Measurements from ENCODE around the gene EFNA3. TPM values are rescaled to one million over a fixed set of nuclear protein-coding genes. Genes with fewer than 3 reads are reported as not detected.

Gene EFNA3
- total and polyA plus RNA-seq, 9 of the 15 experiments (the other 6 are each of a cell fraction or from before 2014, with no cell fraction given) = 0.59 to 7.9 (median 4.7) TPM

DNA sequence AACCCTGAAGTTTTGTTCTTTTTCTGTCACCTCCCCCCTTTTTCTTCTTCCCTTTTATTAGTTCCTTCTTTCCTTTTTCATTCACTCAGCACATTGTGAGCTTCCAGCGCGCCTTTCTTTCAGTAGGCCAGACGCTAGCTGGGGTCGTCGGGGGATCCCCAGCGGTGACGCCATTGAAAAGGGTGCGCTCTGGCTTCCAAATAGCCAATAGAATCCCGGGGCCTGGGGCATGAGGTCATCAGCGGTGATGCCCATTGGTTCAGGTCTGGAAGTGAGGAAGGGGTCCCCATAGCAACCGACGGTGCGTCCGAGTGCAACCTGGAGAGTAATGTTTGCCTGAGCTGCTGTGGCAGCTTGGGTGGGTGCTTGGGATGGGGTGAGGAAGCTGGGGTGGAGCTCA, 6.9 kb upstream of the EFNA3 start:
- Histone ChIP-seq H3K27me3 (ENCODE audit: control insufficient read depth in 2 of 2, insufficient read depth in 2 of 2, low read length in 2 of 2) (no peaks in the 10 kb centered on the region), H3K9me1 (ENCODE audit: control insufficient read depth, insufficient read depth, low read length) (no peaks in the 10 kb centered on the region), H2AFZ (ENCODE audit: low read depth, low read length) (peak overlapping the region; percentile 87), H3K36me3 (ENCODE audit: control insufficient read depth, insufficient read depth, low read length) (peaks cover 15% of the 10 kb centered on the region; the same call in 1 of the 3 replicates), H3K4me1 (replicated peaks in 1 of 2; ENCODE audit: control insufficient read depth in 2 of 2, insufficient read depth in 2 of 2, low read length in 2 of 2) (peaks cover 26 to 42% of the 10 kb centered on the region in 2 experiments), H3K79me2 (ENCODE audit: control insufficient read depth, insufficient read depth, low read length) (no peaks in the 10 kb centered on the region), H3K4me3 (no peak overlapping the region), H3K9ac (ENCODE audit: insufficient read depth in 1 of 2, low read depth in 2 of 2, low read length in 2 of 2) (peak overlapping the region; percentile 48 to 70; a peak in 3 of 4 replicates), H3K27ac (ENCODE audit: extremely low read depth, low read depth, low read length) (peak overlapping the region; percentile 44; the same call in 1 of the 3 replicates), H4K20me1 (replicated peaks; ENCODE audit: control insufficient read depth, insufficient read depth, low read length) (no peaks in the 10 kb centered on the region), H3K4me2 (ENCODE audit: insufficient read depth, low read length) (peak overlapping the region; percentile 76; the same call in 1 of the 2 replicates), H3K9me3 (replicated peaks; ENCODE audit: control insufficient read depth, insufficient read depth, low read depth, low read length) (no peaks in the 10 kb centered on the region)
- no peak for ATAC-seq
- WGBS (ENCODE audit: insufficient coverage, low coverage, missing lambda C conversion rate) = 71% methylated on average over 11 of the region's 14 CpGs
- in situ Hi-C loops (cut with MboI) = no loop called here
- intact Hi-C loops (cut with micrococcal nuclease) = loop anchor here (1.0 to 2.0 kb wide), 2 partner anchors 8 to 13 kb away; partner anchors contain the start of gene EFNA4
- CTCF ChIA-PET (ENCODE audit: low intra/inter-chr PET ratio) = no interaction called here
- POLR2A ChIA-PET = interaction anchor here (0.6 to 0.7 kb wide), 4 partner anchors 49 to 727 kb away, joined by 3 to 5 read pairs (median 3); partner anchors contain the start of gene CHRNB2
- no TSS peak for BruUV-seq (replicated peaks)
- FAIRE-seq = no peak
- peak in 2 of 4 experiments; percentile 42 to 53 for DNase-seq (ENCODE audit: extremely low read depth in 1 of 4, low spot score in 3 of 4)
- TF ChIP-seq, protein P1, sequence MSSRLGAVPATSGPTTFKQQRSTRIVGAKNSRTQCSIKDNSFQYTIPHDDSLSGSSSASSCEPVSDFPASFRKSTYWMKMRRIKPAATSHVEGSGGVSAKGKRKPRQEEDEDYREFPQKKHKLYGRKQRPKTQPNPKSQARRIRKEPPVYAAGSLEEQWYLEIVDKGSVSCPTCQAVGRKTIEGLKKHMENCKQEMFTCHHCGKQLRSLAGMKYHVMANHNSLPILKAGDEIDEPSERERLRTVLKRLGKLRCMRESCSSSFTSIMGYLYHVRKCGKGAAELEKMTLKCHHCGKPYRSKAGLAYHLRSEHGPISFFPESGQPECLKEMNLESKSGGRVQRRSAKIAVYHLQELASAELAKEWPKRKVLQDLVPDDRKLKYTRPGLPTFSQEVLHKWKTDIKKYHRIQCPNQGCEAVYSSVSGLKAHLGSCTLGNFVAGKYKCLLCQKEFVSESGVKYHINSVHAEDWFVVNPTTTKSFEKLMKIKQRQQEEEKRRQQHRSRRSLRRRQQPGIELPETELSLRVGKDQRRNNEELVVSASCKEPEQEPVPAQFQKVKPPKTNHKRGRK (tag; IDR thresholded peaks at IDR 0.05) = peak; percentile 58
- TF ChIP-seq TCFL5 (CRISPR knock-in tag; conservative IDR thresholded peaks at IDR 0.05) (no peak), YY1 (IDR thresholded peaks at IDR 0.05; ENCODE audit: borderline replicate concordance in 1 of 3, control insufficient read depth in 1 of 3, extremely low read depth in 1 of 3, insufficient read depth in 3 of 3, insufficient read length in 1 of 3, insufficient replicate concordance in 2 of 3, low read depth in 1 of 3, low read length in 2 of 3) (no peak), JUND (IDR thresholded peaks at IDR 0.05; ENCODE audit: borderline replicate concordance, low read depth, low read length) (peak; percentile 41), JUND (tag; IDR thresholded peaks at IDR 0.05; ENCODE audit: borderline replicate concordance, low read depth, low read length) (peak; percentile 52; the same call in 1 of the 3 replicates), JUN (IDR thresholded peaks at IDR 0.05; ENCODE audit: borderline replicate concordance, low read depth, low read length) (0 out of 2 replicates have a peak, but pooled peaks have one; percentile 10), JUN (CRISPR knock-in tag; IDR thresholded peaks at IDR 0.05; ENCODE audit: borderline replicate concordance) (no peak), ZNF263 (CRISPR knock-in tag; IDR thresholded peaks at IDR 0.05; ENCODE audit: borderline replicate concordance) (no peak), ETS2 (tag; IDR thresholded peaks at IDR 0.05; ENCODE audit: borderline replicate concordance, poor library complexity, severe bottlenecking) (no peak), ZNF785 (CRISPR knock-in tag; IDR thresholded peaks at IDR 0.05) (no peak), ATF7 (IDR thresholded peaks at IDR 0.05) (peak; percentile 94), KAT8 (IDR thresholded peaks at IDR 0.05; ENCODE audit: low read depth) (no peak), RFX1 (IDR thresholded peaks at IDR 0.05) (peak; percentile 69)
- TF ChIP-seq, protein P2, sequence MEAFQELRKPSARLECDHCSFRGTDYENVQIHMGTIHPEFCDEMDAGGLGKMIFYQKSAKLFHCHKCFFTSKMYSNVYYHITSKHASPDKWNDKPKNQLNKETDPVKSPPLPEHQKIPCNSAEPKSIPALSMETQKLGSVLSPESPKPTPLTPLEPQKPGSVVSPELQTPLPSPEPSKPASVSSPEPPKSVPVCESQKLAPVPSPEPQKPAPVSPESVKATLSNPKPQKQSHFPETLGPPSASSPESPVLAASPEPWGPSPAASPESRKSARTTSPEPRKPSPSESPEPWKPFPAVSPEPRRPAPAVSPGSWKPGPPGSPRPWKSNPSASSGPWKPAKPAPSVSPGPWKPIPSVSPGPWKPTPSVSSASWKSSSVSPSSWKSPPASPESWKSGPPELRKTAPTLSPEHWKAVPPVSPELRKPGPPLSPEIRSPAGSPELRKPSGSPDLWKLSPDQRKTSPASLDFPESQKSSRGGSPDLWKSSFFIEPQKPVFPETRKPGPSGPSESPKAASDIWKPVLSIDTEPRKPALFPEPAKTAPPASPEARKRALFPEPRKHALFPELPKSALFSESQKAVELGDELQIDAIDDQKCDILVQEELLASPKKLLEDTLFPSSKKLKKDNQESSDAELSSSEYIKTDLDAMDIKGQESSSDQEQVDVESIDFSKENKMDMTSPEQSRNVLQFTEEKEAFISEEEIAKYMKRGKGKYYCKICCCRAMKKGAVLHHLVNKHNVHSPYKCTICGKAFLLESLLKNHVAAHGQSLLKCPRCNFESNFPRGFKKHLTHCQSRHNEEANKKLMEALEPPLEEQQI (IDR thresholded peaks at IDR 0.05) = no peak
